ENCODE measurements around the gene MOB3B.

The MOB3B gene

GRCh38 chr9:27529316-27530278, at the start of gene MOB3B:
TSS of gene MOB3B (minus strand) at chr9:27529814. CDS start at chr9:27455550, 74,264 bp downstream.
- DNase-seq (ENCODE audit: low read depth in 3 of 3, low spot score in 1 of 3): peak; percentile 33 to 69 (median 44)

GRCh38 chr9:27573634-27574590, 44.3 kb upstream of the MOB3B start:
- peak; percentile 77 to 94 (median 89) for DNase-seq (ENCODE audit: low read depth in 3 of 3, low spot score in 1 of 3)

GRCh38 chr9:27572918-27573633, 43.5 kb upstream of the MOB3B start, which contains the start of gene C9orf72:
TSS of gene C9orf72 (minus strand) at chr9:27573481. CDS start at chr9:27567120, 6,361 bp downstream.
- DNase-seq (ENCODE audit: low read depth in 3 of 3, low spot score in 1 of 3): peak; percentile 55 to 88 (median 80)

GRCh38 chr9:27572566-27572917, 42.9 kb upstream of the MOB3B start:
- peak in 1 of 3 donors; percentile 22 for DNase-seq (ENCODE audit: low read depth in 3 of 3, low spot score in 1 of 3)

- DNase-seq (ENCODE audit: low read depth in 3 of 3, low spot score in 1 of 3): no peak
Measured at GRCh38 chr9:27572061-27572460, 42.4 kb upstream of the MOB3B start.

- DNase-seq (ENCODE audit: low read depth in 3 of 3, low spot score in 1 of 3): no peak
Measured at GRCh38 chr9:27571011-27571410, 41.4 kb upstream of the MOB3B start.

- DNase-seq (ENCODE audit: low read depth in 3 of 3, low spot score in 1 of 3): no peak
Measured at GRCh38 chr9:27569406-27569805, 39.8 kb upstream of the MOB3B start.

GRCh38 chr9:27566118-27566517, 36.5 kb upstream of the MOB3B start:
- DNase-seq (ENCODE audit: low read depth in 3 of 3, low spot score in 1 of 3): no peak

- no peak for DNase-seq (ENCODE audit: low read depth in 3 of 3, low spot score in 1 of 3)
Measured at GRCh38 chr9:27565696-27566095, 36.1 kb upstream of the MOB3B start.

- no peak for DNase-seq (ENCODE audit: low read depth in 3 of 3, low spot score in 1 of 3)
Measured at GRCh38 chr9:27564670-27565069, 35.1 kb upstream of the MOB3B start.

- no peak for DNase-seq (ENCODE audit: low read depth in 3 of 3, low spot score in 1 of 3)
Measured at GRCh38 chr9:27563738-27564430, 34.3 kb upstream of the MOB3B start.

- no peak for DNase-seq (ENCODE audit: low read depth in 3 of 3, low spot score in 1 of 3)
Measured at GRCh38 chr9:27561685-27562084, 32.1 kb upstream of the MOB3B start.

GRCh38 chr9:27560457-27560856, 30.8 kb upstream of the MOB3B start:
- DNase-seq (ENCODE audit: low read depth in 3 of 3, low spot score in 1 of 3): no peak

- no peak for DNase-seq (ENCODE audit: low read depth in 3 of 3, low spot score in 1 of 3)
Measured at GRCh38 chr9:27558307-27558706, 28.7 kb upstream of the MOB3B start.

GRCh38 chr9:27556470-27556869, 26.9 kb upstream of the MOB3B start:
- no peak for DNase-seq (ENCODE audit: low read depth in 3 of 3, low spot score in 1 of 3)

- no peak for DNase-seq (ENCODE audit: low read depth in 3 of 3, low spot score in 1 of 3)
Measured at GRCh38 chr9:27554712-27555111, 25.1 kb upstream of the MOB3B start.

GRCh38 chr9:27549196-27549755, 19.7 kb upstream of the MOB3B start:
- DNase-seq (ENCODE audit: low read depth in 3 of 3, low spot score in 1 of 3): no peak

- DNase-seq (ENCODE audit: low read depth in 3 of 3, low spot score in 1 of 3): no peak
Measured at GRCh38 chr9:27548055-27548741, 18.6 kb upstream of the MOB3B start.

- DNase-seq (ENCODE audit: low read depth in 3 of 3, low spot score in 1 of 3): no peak
Measured at GRCh38 chr9:27545471-27545870, 15.9 kb upstream of the MOB3B start.

Measured in stimulated activated CD4-positive, alpha-beta T cell treated with anti-CD3 and anti-CD28 coated beads, TNF-alpha, amount 100 ng/mL, for 1 hour (primary cell).